Testis (tissue), 2 donors: Measurements from ENCODE around the gene SLF2.

Experiments
- POLR2A ChIP-seq: fragments of 450-650 bp; IDR thresholded peaks from one replicate; pipeline ENCODE4 v1.6.1; 2017; ENCODE audit warnings: antibody characterized with exemption, mild to moderate bottlenecking, moderate library complexity
- TF ChIP-seq, protein P1 (sequence below), 3 experiments: fragments of 450-650 bp in 2 of 3; fragments of 200-600 bp in 1 of 3; sonication (generic) in 1 of 3; IDR thresholded peaks; one replicate each; pipeline ENCODE4 v1.5.1; 2016 to 2019; ENCODE audit warnings: antibody characterized with exemption in 3 of 3, mild to moderate bottlenecking in 2 of 3, moderate library complexity in 1 of 3

DNA sequence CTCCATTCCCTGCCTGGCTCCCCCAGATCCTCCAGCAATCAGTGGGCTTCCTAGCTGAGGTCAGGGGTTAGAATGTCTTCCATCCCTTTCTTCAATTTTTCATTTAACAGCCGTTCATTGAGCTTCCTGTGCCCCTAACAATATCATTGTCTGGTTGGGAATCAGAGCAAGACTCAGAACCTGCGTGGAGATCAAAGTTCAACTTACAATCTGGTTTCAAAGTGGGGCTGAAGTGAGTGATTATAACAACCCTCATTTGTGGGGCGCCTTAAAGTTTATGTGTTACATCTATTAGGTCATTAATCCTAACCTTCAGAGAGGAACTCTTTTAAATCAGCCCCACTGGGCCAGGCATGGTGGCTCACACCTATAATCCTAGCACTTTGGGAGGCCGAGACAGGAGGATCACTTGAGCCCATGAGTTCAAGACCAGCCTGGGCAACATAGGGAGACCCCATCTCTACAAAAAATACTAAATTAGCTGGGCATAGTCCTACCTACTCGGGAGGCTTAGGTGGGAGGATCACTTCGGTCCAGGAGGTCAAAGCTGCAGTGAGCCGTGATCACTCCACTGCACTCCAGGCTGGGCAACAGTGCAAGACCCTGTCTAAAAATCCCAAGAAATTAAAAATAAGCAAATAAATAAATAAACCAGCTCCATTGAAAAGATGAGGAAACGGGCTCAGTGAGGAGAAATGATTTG is 45.4 kb upstream of the SLF2 start:
- TF ChIP-seq, protein P1, sequence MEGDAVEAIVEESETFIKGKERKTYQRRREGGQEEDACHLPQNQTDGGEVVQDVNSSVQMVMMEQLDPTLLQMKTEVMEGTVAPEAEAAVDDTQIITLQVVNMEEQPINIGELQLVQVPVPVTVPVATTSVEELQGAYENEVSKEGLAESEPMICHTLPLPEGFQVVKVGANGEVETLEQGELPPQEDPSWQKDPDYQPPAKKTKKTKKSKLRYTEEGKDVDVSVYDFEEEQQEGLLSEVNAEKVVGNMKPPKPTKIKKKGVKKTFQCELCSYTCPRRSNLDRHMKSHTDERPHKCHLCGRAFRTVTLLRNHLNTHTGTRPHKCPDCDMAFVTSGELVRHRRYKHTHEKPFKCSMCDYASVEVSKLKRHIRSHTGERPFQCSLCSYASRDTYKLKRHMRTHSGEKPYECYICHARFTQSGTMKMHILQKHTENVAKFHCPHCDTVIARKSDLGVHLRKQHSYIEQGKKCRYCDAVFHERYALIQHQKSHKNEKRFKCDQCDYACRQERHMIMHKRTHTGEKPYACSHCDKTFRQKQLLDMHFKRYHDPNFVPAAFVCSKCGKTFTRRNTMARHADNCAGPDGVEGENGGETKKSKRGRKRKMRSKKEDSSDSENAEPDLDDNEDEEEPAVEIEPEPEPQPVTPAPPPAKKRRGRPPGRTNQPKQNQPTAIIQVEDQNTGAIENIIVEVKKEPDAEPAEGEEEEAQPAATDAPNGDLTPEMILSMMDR (IDR thresholded peaks at IDR 0.05) = no peak
- TF ChIP-seq POLR2A = no peak
